ENCODE measurements around the gene GABRB2.
"Not testable (repeated sequence)": the region's sequence is repeated elsewhere in the genome, so short reads cannot be mapped to it uniquely, and the experiment has no call there.

The GABRB2 gene

GRCh38 chr5:161271816-161272215 is 274.7 kb downstream of the GABRB2 start:
- Mint-ChIP-seq H3K9me3 (peaks cover 12 to 13% of the 10 kb centered on the region in 2 donors), H3K27ac (no peak overlapping the region), H3K4me3 (no peak overlapping the region), H3K27me3 (no peaks in the 10 kb centered on the region), H3K4me1 (no peaks in the 10 kb centered on the region)
- ATAC-seq: no peak
- no peak for DNase-seq

GRCh38 chr5:161269125-161269524 is 277.4 kb downstream of the GABRB2 start:
- ATAC-seq: no peak
- peaks cover 9 to 12% of the 10 kb centered on the region in 2 donors for H3K9me3 Mint-ChIP-seq

GRCh38 chr5:161266954-161267353 is 279.6 kb downstream of the GABRB2 start:
- DNase-seq (no peak), ATAC-seq (no peak)
- H3K4me3 Mint-ChIP-seq: no peak overlapping the region
- no peaks in the 10 kb centered on the region for H3K27me3 Mint-ChIP-seq
- H3K27ac Mint-ChIP-seq: no peak overlapping the region
- no peaks in the 10 kb centered on the region for H3K4me1 Mint-ChIP-seq
- H3K9me3 Mint-ChIP-seq: peaks cover 9 to 12% of the 10 kb centered on the region in 2 donors

More at GRCh38 chr5:161269125-161269524, 277.4 kb downstream of the GABRB2 start:
- Mint-ChIP-seq H3K4me1 (no peaks in the 10 kb centered on the region), H3K27me3 (no peaks in the 10 kb centered on the region), H3K4me3 (no peak overlapping the region), H3K27ac (no peak overlapping the region)
- no peak for DNase-seq

- no peak for DNase-seq
- ATAC-seq: no peak
- Mint-ChIP-seq H3K27ac (no peak overlapping the region), H3K4me1 (no peaks in the 10 kb centered on the region), H3K4me3 (no peak overlapping the region), H3K27me3 (no peaks in the 10 kb centered on the region), H3K9me3 (peaks cover 9 to 12% of the 10 kb centered on the region in 2 donors)
Measured at GRCh38 chr5:161265006-161265405, 281.5 kb downstream of the GABRB2 start.

GRCh38 chr5:161263191-161263590 is 283.3 kb downstream of the GABRB2 start:
- H3K4me3 Mint-ChIP-seq: no peak overlapping the region
- ATAC-seq (no peak), DNase-seq (no peak)
- no peaks in the 10 kb centered on the region for H3K27me3 Mint-ChIP-seq
- no peaks in the 10 kb centered on the region for H3K4me1 Mint-ChIP-seq
- H3K9me3 Mint-ChIP-seq: no peaks in the 10 kb centered on the region
- H3K27ac Mint-ChIP-seq: no peak overlapping the region

GRCh38 chr5:161261668-161262323 is 284.7 kb downstream of the GABRB2 start:
- Mint-ChIP-seq H3K4me3 (no peak overlapping the region), H3K27ac (no peak overlapping the region), H3K4me1 (no peaks in the 10 kb centered on the region), H3K9me3 (no peaks in the 10 kb centered on the region), H3K27me3 (no peaks in the 10 kb centered on the region)
- ATAC-seq (no peak), DNase-seq (no peak)

- H3K4me3 Mint-ChIP-seq: no peak overlapping the region
- ATAC-seq (no peak), DNase-seq (no peak)
- no peaks in the 10 kb centered on the region for H3K9me3 Mint-ChIP-seq
- no peaks in the 10 kb centered on the region for H3K27me3 Mint-ChIP-seq
- H3K27ac Mint-ChIP-seq: no peak overlapping the region
- no peaks in the 10 kb centered on the region for H3K4me1 Mint-ChIP-seq
Measured at GRCh38 chr5:161258438-161258837, 288.1 kb downstream of the GABRB2 start.

GRCh38 chr5:161256957-161257356 is 289.6 kb downstream of the GABRB2 start:
- no peak for ATAC-seq
- no peaks in the 10 kb centered on the region for H3K9me3 Mint-ChIP-seq
- no peak for DNase-seq
- H3K27ac Mint-ChIP-seq: no peak overlapping the region
- H3K4me1 Mint-ChIP-seq: no peaks in the 10 kb centered on the region
- no peaks in the 10 kb centered on the region for H3K27me3 Mint-ChIP-seq
- H3K4me3 Mint-ChIP-seq: no peak overlapping the region

- not testable (repeated sequence) for ATAC-seq, H3K27me3 Mint-ChIP-seq, H3K4me3 Mint-ChIP-seq, DNase-seq, H3K27ac Mint-ChIP-seq, H3K4me1 Mint-ChIP-seq
- H3K9me3 Mint-ChIP-seq: peaks cover 5 to 12% of the 10 kb centered on the region in 2 donors
Measured at GRCh38 chr5:161252955-161253354, 293.6 kb downstream of the GABRB2 start.

GRCh38 chr5:161246749-161247148 is 299.8 kb downstream of the GABRB2 start:
- no peak overlapping the region for H3K4me3 Mint-ChIP-seq
- no peak overlapping the region for H3K27ac Mint-ChIP-seq
- ATAC-seq (no peak), DNase-seq (no peak)
- H3K27me3 Mint-ChIP-seq: no peaks in the 10 kb centered on the region
- no peaks in the 10 kb centered on the region for H3K4me1 Mint-ChIP-seq
- H3K9me3 Mint-ChIP-seq: peaks cover 5 to 14% of the 10 kb centered on the region in 2 donors

- H3K4me1 Mint-ChIP-seq, ATAC-seq, H3K4me3 Mint-ChIP-seq, H3K27me3 Mint-ChIP-seq, DNase-seq, H3K27ac Mint-ChIP-seq: not testable (repeated sequence)
- H3K9me3 Mint-ChIP-seq: peaks cover 13 to 23% of the 10 kb centered on the region in 2 donors
Measured at GRCh38 chr5:161245846-161246245, 300.7 kb downstream of the GABRB2 start.

All from stimulated activated naive CD8-positive, alpha-beta T cell treated with anti-CD3 and anti-CD28 coated beads, Interleukin-15, amount 100 ng/mL, for 72 hours (primary cell).